ENCODE results near the gene SLC23A3. TPM values are rescaled to one million over a fixed set of nuclear protein-coding genes. Genes with fewer than 3 reads are reported as not detected.

The SLC23A3 gene
- total and polyA plus RNA-seq, 12 donors = 0.28 to 2.1 (median 0.47) TPM

DNA sequence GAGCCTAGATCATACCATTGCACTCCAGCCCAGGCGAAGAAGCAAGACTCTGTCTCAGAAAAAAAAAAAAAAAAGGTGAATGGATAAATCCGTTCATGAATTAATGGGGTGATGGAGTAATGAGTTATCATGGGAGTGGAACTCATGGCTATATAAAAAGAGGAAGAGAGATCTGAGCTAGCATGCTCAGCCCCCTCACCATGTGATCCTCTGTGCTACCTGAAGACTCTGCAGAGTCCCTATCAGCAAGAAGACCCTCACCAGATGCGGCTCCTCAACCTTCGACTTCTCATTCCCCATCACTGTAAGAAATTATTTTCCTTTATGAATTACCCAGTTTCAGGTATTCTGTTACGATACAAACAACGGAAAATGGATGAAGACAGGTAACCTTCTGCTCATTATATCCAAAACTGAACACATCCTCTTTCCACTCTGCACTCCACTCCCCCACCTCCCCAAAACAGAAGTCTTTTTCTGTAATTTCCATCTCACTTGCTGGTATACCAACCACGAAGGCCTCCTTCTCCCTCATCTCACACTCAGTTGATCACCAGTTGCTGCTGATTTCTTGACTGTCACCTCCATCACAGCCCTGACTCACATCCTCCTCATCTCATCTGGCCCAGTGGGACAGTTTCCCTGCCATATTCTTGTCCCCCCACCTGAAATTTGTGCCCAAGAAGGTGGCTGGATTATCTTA, 17.1 kb upstream of the SLC23A3 start:
- Histone ChIP-seq H3K36me3 (peaks cover 0 to 44% (median 21%) of the 10 kb centered on the region in 9 donors), H3K27ac (no peak overlapping the region), H3K27me3 (no peaks in the 10 kb centered on the region), H3K4me1 (peaks cover 0 to 11% (median 0%) of the 10 kb centered on the region in 9 donors), H3K9me3 (no peaks in the 10 kb centered on the region), H3K4me3 (no peak overlapping the region)
- intact Hi-C loops (cut with DNase I) = no loop called here
- TF ChIP-seq, protein P1, sequence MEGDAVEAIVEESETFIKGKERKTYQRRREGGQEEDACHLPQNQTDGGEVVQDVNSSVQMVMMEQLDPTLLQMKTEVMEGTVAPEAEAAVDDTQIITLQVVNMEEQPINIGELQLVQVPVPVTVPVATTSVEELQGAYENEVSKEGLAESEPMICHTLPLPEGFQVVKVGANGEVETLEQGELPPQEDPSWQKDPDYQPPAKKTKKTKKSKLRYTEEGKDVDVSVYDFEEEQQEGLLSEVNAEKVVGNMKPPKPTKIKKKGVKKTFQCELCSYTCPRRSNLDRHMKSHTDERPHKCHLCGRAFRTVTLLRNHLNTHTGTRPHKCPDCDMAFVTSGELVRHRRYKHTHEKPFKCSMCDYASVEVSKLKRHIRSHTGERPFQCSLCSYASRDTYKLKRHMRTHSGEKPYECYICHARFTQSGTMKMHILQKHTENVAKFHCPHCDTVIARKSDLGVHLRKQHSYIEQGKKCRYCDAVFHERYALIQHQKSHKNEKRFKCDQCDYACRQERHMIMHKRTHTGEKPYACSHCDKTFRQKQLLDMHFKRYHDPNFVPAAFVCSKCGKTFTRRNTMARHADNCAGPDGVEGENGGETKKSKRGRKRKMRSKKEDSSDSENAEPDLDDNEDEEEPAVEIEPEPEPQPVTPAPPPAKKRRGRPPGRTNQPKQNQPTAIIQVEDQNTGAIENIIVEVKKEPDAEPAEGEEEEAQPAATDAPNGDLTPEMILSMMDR (IDR thresholded peaks at IDR 0.05) = no peak
- DNase-seq (no peak), ATAC-seq (no peak)
- 88 to 90% methylated on average over 7 of the region's 7 CpGs for WGBS, 2 donors

- no peak for ATAC-seq
- H3K36me3 ChIP-seq = peaks cover 0 to 68% (median 46%) of the 10 kb centered on the region in 9 donors
- intact Hi-C loops (cut with DNase I) = no loop called here
Measured at GRCh38 chr2:219184121-219184520, 14.3 kb upstream of the SLC23A3 start.

DNA sequence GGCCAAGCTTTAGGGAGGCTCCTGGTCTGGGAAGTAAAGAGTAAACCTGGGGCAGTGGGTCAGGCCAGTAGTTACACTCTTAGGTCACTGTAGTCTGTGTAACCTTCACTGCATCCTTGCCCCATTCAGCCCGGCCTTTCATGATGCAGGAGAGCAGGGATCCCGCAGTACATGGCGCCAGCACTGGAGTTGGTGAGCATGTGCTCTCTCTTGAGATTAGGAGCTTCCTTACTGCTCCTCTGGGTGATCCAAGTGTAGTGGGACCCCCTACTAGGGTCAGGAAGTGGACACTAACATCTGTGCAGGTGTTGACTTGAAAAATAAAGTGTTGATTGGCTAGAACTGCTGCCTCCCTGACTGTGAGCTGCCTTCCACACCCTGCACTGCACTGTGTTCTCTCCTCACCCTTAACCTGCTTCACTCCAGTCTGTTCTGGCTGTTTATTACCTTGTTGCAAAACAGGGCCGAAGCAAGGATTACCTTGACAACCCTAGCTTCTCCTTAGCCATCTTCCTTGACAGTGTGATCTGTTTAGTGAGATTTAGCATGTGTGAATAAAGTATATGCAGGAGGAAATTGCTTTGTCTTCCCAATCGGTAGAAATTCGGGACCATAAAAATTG, 13.4 kb upstream of the SLC23A3 start:
- Histone ChIP-seq H3K27ac (no peak overlapping the region), H3K27me3 (no peaks in the 10 kb centered on the region), H3K9me3 (no peaks in the 10 kb centered on the region), H3K4me3 (no peak overlapping the region), H3K4me1 (peaks cover 6 to 34% (median 17%) of the 10 kb centered on the region in 9 donors), H3K36me3 (peaks cover 0 to 68% (median 46%) of the 10 kb centered on the region in 9 donors)
- 91 to 95% methylated on average over 6 of the region's 6 CpGs for WGBS, 2 donors
- DNase-seq (no peak), ATAC-seq (no peak)
- intact Hi-C loops (cut with DNase I) = no loop called here
- TF ChIP-seq, protein P1 (IDR thresholded peaks at IDR 0.05) = no peak

More at GRCh38 chr2:219184121-219184520, 14.3 kb upstream of the SLC23A3 start:
- WGBS, 2 donors = 100% methylated on average over 2 of the region's 2 CpGs
- TF ChIP-seq, protein P1 (IDR thresholded peaks at IDR 0.05) = no peak
- Histone ChIP-seq H3K4me1 (peaks cover 3 to 28% (median 11%) of the 10 kb centered on the region in 9 donors), H3K27ac (no peak overlapping the region), H3K4me3 (no peak overlapping the region), H3K27me3 (no peaks in the 10 kb centered on the region), H3K9me3 (no peaks in the 10 kb centered on the region)
- no peak for DNase-seq

- H3K9me3 ChIP-seq = no peaks in the 10 kb centered on the region
- no peaks in the 10 kb centered on the region for H3K27me3 ChIP-seq
- peaks cover 0 to 68% (median 46%) of the 10 kb centered on the region in 9 donors for H3K36me3 ChIP-seq
- WGBS, 2 donors = 74 to 75% methylated on average over 8 of the region's 8 CpGs
- TF ChIP-seq, protein P1 (IDR thresholded peaks at IDR 0.05) = no peak
- DNase-seq (no peak), ATAC-seq (no peak)
- peaks cover 6 to 34% (median 18%) of the 10 kb centered on the region in 9 donors for H3K4me1 ChIP-seq
- intact Hi-C loops (cut with DNase I) = no loop called here
- H3K27ac ChIP-seq = no peak overlapping the region
- no peak overlapping the region for H3K4me3 ChIP-seq
Measured at GRCh38 chr2:219182331-219183150, 12.7 kb upstream of the SLC23A3 start.
